ENCODE data around the gene PRIMA1.

PRIMA1 gene

GRCh38 chr14:93744876-93745275 is 43.4 kb downstream of the PRIMA1 start:
- DNase-seq (ENCODE audit: low read depth), result no peak
- no peak overlapping the region for H3K4me3 ChIP-seq (ENCODE audit: low read depth, low read length)
- in situ Hi-C loops (cut with HindIII; ENCODE audit: low sequenced_read_pairs), result no loop called here
- TF ChIP-seq CTCF (IDR thresholded peaks at IDR 0.05; ENCODE audit: low read depth, low read length, missing control alignments), result no peak

GRCh38 chr14:93744176-93744575 is 44.1 kb downstream of the PRIMA1 start:
- TF ChIP-seq CTCF (IDR thresholded peaks at IDR 0.05; ENCODE audit: low read depth, low read length, missing control alignments), result no peak
- in situ Hi-C loops (cut with HindIII; ENCODE audit: low sequenced_read_pairs), result no loop called here
- DNase-seq (ENCODE audit: low read depth), result no peak
- H3K4me3 ChIP-seq (ENCODE audit: low read depth, low read length), result no peak overlapping the region

GRCh38 chr14:93743270-93744060 is 44.8 kb downstream of the PRIMA1 start:
- DNase-seq (ENCODE audit: low read depth), result no peak
- TF ChIP-seq CTCF (IDR thresholded peaks at IDR 0.05; ENCODE audit: low read depth, low read length, missing control alignments), result no peak
- in situ Hi-C loops (cut with HindIII; ENCODE audit: low sequenced_read_pairs), result no loop called here
- H3K4me3 ChIP-seq (ENCODE audit: low read depth, low read length), result no peak overlapping the region

GRCh38 chr14:93742761-93743160 is 45.5 kb downstream of the PRIMA1 start:
- no peak for TF ChIP-seq CTCF (IDR thresholded peaks at IDR 0.05; ENCODE audit: low read depth, low read length, missing control alignments)
- DNase-seq (ENCODE audit: low read depth), result no peak
- in situ Hi-C loops (cut with HindIII; ENCODE audit: low sequenced_read_pairs), result no loop called here
- H3K4me3 ChIP-seq (ENCODE audit: low read depth, low read length), result no peak overlapping the region

- TF ChIP-seq CTCF (IDR thresholded peaks at IDR 0.05; ENCODE audit: low read depth, low read length, missing control alignments), result no peak
These were observed 46.6 kb downstream of the PRIMA1 start for GRCh38 chr14:93741556-93742230.

GRCh38 chr14:93737634-93738033 is 50.7 kb downstream of the PRIMA1 start:
- no peak for TF ChIP-seq CTCF (IDR thresholded peaks at IDR 0.05; ENCODE audit: low read depth, low read length, missing control alignments)
- no peak for DNase-seq (ENCODE audit: low read depth)
- in situ Hi-C loops (cut with HindIII; ENCODE audit: low sequenced_read_pairs), result no loop called here
- H3K4me3 ChIP-seq (ENCODE audit: low read depth, low read length), result no peak overlapping the region

More at GRCh38 chr14:93741556-93742230, 46.6 kb downstream of the PRIMA1 start:
- H3K4me3 ChIP-seq (ENCODE audit: low read depth, low read length), result no peak overlapping the region
- in situ Hi-C loops (cut with HindIII; ENCODE audit: low sequenced_read_pairs), result no loop called here
- DNase-seq (ENCODE audit: low read depth), result no peak

Data from astrocyte of the cerebellum (primary cell).